Cardiac fibroblast (primary cell): ENCODE data around the gene SLCO3A1.

Experiments used
- DNase-seq, 2 donors: peaks; one replicate each; pipeline versions ENCODE4 v3.0.0 to v3.0.0-alpha.2; 2010; ENCODE audit warnings: low read depth in 2 of 2
- H3K4me3 ChIP-seq, 2 donors: replicated peaks in 1 of 2; 1 replicate in 1 of 2; 2 replicates in 1 of 2; pipeline ENCODE4 v1.5.1; 2011; ENCODE audit warnings: low read depth in 2 of 2, low read length in 2 of 2, mild to moderate bottlenecking in 2 of 2, moderate library complexity in 1 of 2
- TF ChIP-seq, protein P1 (sequence below): IDR thresholded peaks from one replicate; pipeline ENCODE4 v1.5.1; 2011; ENCODE audit warnings: low read depth, mild to moderate bottlenecking, low read length, inconsistent platforms

SLCO3A1 gene

DNA sequence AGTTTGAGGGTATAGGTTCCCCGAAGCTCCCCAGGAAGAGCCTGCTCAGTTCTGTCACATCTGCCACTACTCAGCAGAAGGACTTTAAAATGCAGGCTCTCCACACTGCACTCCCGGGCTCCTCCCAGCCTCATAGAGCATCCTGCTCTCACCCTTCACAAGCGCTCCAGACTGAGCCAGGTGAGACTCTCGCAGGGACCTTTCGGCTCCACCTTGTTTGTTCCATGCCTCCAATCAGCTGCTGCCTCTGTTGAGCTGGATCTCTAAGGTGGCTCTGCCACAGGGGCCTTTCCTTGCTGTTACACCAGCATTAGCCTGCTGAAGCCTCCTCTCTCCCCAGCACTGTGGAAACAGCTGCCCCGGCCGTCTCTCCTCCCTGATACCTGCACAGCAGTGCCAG is 56.1 kb downstream of the SLCO3A1 start:
- no peak overlapping the region for H3K4me3 ChIP-seq
- no peak for DNase-seq
- TF ChIP-seq, protein P1, sequence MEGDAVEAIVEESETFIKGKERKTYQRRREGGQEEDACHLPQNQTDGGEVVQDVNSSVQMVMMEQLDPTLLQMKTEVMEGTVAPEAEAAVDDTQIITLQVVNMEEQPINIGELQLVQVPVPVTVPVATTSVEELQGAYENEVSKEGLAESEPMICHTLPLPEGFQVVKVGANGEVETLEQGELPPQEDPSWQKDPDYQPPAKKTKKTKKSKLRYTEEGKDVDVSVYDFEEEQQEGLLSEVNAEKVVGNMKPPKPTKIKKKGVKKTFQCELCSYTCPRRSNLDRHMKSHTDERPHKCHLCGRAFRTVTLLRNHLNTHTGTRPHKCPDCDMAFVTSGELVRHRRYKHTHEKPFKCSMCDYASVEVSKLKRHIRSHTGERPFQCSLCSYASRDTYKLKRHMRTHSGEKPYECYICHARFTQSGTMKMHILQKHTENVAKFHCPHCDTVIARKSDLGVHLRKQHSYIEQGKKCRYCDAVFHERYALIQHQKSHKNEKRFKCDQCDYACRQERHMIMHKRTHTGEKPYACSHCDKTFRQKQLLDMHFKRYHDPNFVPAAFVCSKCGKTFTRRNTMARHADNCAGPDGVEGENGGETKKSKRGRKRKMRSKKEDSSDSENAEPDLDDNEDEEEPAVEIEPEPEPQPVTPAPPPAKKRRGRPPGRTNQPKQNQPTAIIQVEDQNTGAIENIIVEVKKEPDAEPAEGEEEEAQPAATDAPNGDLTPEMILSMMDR = no peak

DNA sequence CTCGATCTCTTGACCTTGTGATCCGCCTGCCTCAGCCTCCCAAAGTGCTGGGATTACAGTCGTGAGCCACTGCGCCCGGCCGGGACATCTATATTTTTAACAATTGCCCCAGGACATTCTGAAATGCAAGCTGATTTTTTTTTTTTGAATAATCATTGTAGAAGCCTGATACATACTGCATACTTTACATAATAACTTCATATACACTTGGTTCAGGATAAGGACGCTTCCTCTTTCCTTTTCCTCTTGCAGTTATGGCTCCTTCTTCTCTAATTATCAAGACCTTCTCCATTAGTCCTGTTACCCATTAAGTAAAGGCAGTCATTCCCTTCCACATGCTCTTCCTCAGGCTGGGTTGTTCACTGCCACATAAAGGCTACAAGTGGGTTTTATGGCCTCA is 58.3 kb downstream of the SLCO3A1 start:
- TF ChIP-seq, protein P1 = no peak
- H3K4me3 ChIP-seq = no peak overlapping the region
- no peak for DNase-seq

DNA sequence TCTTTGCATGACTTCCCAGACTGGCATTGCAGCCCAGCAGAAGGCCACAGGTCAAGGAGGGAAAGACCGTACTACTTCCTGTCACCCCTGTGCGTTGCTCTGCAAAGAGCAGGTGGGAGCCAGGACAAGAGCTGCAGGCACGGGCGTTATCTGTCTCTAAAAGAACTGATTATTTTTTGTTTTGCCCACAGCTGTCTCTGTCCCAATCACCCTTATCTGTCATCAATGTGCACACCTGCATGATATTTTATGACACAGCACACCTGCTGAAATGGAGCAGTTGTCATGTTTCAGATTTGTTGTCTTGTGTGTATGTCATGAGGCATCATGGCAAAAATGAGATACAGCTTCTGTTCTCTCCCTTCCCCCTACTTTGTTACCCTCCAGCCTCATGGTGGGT is 58.8 kb downstream of the SLCO3A1 start:
- TF ChIP-seq, protein P1 = no peak
- DNase-seq = no peak
- H3K4me3 ChIP-seq = no peak overlapping the region

DNA sequence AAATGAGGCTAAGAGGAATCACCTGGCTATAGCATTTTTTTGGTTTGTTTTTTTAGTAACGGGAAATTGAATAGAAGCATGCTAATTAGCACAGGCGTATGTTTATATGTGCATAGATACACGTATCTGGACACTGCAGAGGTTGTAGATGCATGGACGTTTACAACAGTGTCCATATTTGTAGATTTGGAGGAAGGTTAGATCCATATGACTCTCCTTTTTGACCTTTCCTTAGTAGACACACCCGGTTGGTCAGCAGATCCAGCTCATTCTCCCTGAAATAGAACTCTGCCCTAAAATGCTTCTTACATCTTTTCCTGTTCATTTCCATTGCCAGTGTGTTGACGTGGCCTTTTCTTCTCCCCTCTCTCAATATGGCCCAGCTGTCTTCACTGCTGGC is 60.1 kb downstream of the SLCO3A1 start:
- no peak overlapping the region for H3K4me3 ChIP-seq
- TF ChIP-seq, protein P1 = no peak
- DNase-seq = no peak

DNA sequence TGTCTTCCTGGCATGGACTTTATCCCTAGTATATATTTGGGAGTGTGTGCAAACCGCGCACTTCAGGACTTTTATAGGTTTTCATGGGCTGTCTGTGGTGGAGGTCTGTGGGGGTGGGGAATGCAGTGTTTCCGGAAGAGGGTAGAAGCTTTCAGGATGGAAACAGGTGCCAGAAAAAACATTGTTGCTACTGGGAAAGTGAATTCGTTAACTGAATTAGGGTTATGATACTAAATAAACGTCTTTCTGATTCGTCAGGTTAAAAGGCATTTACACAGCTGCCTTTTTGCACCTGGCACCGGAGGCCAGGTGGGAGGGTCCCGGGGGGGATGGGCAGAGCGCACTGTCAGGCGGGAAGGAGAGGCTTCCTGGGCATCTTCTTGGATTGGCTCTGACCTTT is 62.1 kb downstream of the SLCO3A1 start:
- no peak for DNase-seq
- TF ChIP-seq, protein P1 = no peak
- no peak overlapping the region for H3K4me3 ChIP-seq

DNA sequence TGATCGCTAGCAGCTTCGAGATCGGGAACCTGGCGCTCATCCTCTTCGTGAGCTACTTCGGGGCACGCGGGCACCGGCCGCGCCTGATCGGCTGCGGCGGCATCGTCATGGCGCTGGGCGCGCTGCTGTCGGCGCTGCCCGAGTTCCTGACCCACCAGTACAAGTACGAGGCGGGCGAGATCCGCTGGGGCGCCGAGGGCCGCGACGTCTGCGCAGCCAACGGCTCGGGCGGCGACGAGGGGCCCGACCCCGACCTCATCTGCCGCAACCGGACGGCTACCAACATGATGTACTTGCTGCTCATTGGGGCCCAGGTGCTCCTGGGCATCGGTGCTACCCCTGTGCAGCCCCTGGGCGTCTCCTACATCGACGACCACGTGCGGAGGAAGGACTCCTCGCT is 62.5 kb downstream of the SLCO3A1 start:
- no peak for DNase-seq
- no peak overlapping the region for H3K4me3 ChIP-seq
- TF ChIP-seq, protein P1 = no peak

DNA sequence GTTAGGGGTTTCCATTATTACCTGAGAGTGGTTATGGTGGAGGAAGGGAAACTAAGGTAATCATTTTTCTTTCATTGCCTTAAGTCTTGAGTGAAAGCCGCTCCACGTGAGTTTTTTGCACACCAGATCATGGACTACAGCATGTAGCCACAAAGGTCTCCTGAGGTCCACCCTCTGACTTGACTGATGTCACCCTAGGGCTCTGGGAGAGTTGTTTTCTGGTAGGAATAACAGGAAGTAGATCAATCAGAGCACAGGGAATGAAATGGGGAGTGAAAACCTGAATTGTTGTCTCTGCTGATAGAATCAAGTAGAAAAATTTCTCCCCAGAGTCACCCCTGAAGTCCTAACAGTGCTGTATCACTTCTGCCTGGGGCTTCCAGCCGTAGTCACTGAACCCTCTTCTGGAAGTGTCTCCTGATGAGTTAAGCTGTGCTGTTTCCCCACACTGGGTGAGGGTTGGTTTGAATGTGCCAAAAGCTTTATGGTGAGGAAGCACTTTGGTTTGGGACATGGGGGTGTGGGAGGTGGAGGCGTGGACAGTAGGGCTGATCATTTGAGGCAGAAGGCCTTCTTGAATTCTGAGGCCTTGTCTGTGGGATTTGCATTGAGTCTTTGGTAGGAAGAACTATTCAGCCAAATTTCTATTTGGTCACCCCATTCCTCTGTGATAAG is 64.3 kb downstream of the SLCO3A1 start:
- TF ChIP-seq, protein P1 = no peak
- no peak for DNase-seq
- no peak overlapping the region for H3K4me3 ChIP-seq
